Measurements from ENCODE around the gene VEGFB.

- no peak for TF ChIP-seq CTCF (IDR thresholded peaks at IDR 0.05)
- TF ChIP-seq POLR2A (IDR thresholded peaks at IDR 0.05) = no peak
These were observed 25.2 kb downstream of the VEGFB start for GRCh38 chr11:64259533-64260067.

All from Peyer's patch (tissue), 4 donors.